ENCODE measurements around the gene IL31.

Gene IL31

GRCh38 chr12:122125452-122126341, 48.3 kb downstream of the IL31 start:
- no peak overlapping the region for H2BK120ac ChIP-seq (ENCODE audit: low read depth, low read length)
- H3K4me3 ChIP-seq (ENCODE audit: low read length), result no peak overlapping the region
- no peak overlapping the region for H2AK5ac ChIP-seq (ENCODE audit: low read length)
- H3K36me3 ChIP-seq (ENCODE audit: control insufficient read depth, insufficient read depth, low read length), result peaks cover 1% of the 10 kb centered on the region
- DNase-seq, result no peak
- no peaks in the 10 kb centered on the region for H3K4me1 ChIP-seq (ENCODE audit: control insufficient read depth, low read depth, low read length)
- H3K4ac ChIP-seq (ENCODE audit: low read depth, low read length), result no peak overlapping the region
- no peak overlapping the region for H2BK15ac ChIP-seq (replicated peaks; ENCODE audit: low read depth)
- H3K4me2 ChIP-seq (ENCODE audit: low read length), result no peak overlapping the region
- H3K27ac ChIP-seq (ENCODE audit: low read depth, low read length), result no peak overlapping the region
- H3K27me3 ChIP-seq (ENCODE audit: insufficient read depth, low read length, poor library complexity), result no peaks in the 10 kb centered on the region
- WGBS (ENCODE audit: extremely low coverage, insufficient coverage, low lambda C conversion rate), result no CpG with 5 or more reads among the region's 13 CpGs
- no peak overlapping the region for H2BK5ac ChIP-seq (ENCODE audit: low read length)
- H3K18ac ChIP-seq (ENCODE audit: low read length), result no peak overlapping the region
- H4K5ac ChIP-seq (ENCODE audit: low read length), result no peak overlapping the region
- H3K56ac ChIP-seq (ENCODE audit: low read length), result no peak overlapping the region
- H3K79me1 ChIP-seq (ENCODE audit: low read length), result peaks cover 14% of the 10 kb centered on the region
- no peak overlapping the region for H4K8ac ChIP-seq (ENCODE audit: low read depth, low read length)
- no peak overlapping the region for H3K23ac ChIP-seq (ENCODE audit: low read length)
- no peak overlapping the region for H3K9ac ChIP-seq (ENCODE audit: low read length)
- peaks cover 5% of the 10 kb centered on the region for H3K79me2 ChIP-seq (ENCODE audit: control insufficient read depth, insufficient read depth, low read length)

GRCh38 chr12:122124370-122124769, 49.7 kb downstream of the IL31 start:
- Histone ChIP-seq H3K36me3 (ENCODE audit: control insufficient read depth, insufficient read depth, low read length) (no peaks in the 10 kb centered on the region), H3K4me3 (ENCODE audit: low read length) (no peak overlapping the region), H2BK15ac (replicated peaks; ENCODE audit: low read depth) (no peak overlapping the region), H3K4me2 (ENCODE audit: low read length) (no peak overlapping the region), H4K5ac (ENCODE audit: low read length) (no peak overlapping the region), H3K27ac (ENCODE audit: low read depth, low read length) (no peak overlapping the region), H4K8ac (ENCODE audit: low read depth, low read length) (no peak overlapping the region), H3K56ac (ENCODE audit: low read length) (no peak overlapping the region), H3K4ac (ENCODE audit: low read depth, low read length) (no peak overlapping the region), H2BK120ac (ENCODE audit: low read depth, low read length) (no peak overlapping the region), H3K27me3 (ENCODE audit: insufficient read depth, low read length, poor library complexity) (no peaks in the 10 kb centered on the region), H3K9ac (ENCODE audit: low read length) (no peak overlapping the region), H3K79me2 (ENCODE audit: control insufficient read depth, insufficient read depth, low read length) (peaks cover 5% of the 10 kb centered on the region), H2AK5ac (ENCODE audit: low read length) (no peak overlapping the region), H3K4me1 (ENCODE audit: control insufficient read depth, low read depth, low read length) (no peaks in the 10 kb centered on the region), H3K23ac (ENCODE audit: low read length) (no peak overlapping the region), H3K79me1 (ENCODE audit: low read length) (peaks cover 16% of the 10 kb centered on the region), H2BK5ac (ENCODE audit: low read length) (no peak overlapping the region), H3K18ac (ENCODE audit: low read length) (no peak overlapping the region)
- WGBS (ENCODE audit: extremely low coverage, insufficient coverage, low lambda C conversion rate), result no CpG with 5 or more reads among the region's 14 CpGs
- no peak for DNase-seq

- no peak overlapping the region for H2BK15ac ChIP-seq (replicated peaks; ENCODE audit: low read depth)
- no peaks in the 10 kb centered on the region for H3K36me3 ChIP-seq (ENCODE audit: control insufficient read depth, insufficient read depth, low read length)
- no CpG with 5 or more reads among the region's 9 CpGs for WGBS (ENCODE audit: extremely low coverage, insufficient coverage, low lambda C conversion rate)
- peak overlapping the region; percentile 47 for H3K9ac ChIP-seq (ENCODE audit: low read length)
- no peak overlapping the region for H3K23ac ChIP-seq (ENCODE audit: low read length)
- no peak overlapping the region for H2BK120ac ChIP-seq (ENCODE audit: low read depth, low read length)
- H3K4me3 ChIP-seq (ENCODE audit: low read length), result no peak overlapping the region
- no peaks in the 10 kb centered on the region for H3K4me1 ChIP-seq (ENCODE audit: control insufficient read depth, low read depth, low read length)
- H4K8ac ChIP-seq (ENCODE audit: low read depth, low read length), result no peak overlapping the region
- DNase-seq, result no peak
- peak overlapping the region; percentile 56 for H3K56ac ChIP-seq (ENCODE audit: low read length)
- no peak overlapping the region for H4K5ac ChIP-seq (ENCODE audit: low read length)
- H3K18ac ChIP-seq (ENCODE audit: low read length), result no peak overlapping the region
- H3K79me1 ChIP-seq (ENCODE audit: low read length), result peaks cover 16% of the 10 kb centered on the region
- no peak overlapping the region for H2BK5ac ChIP-seq (ENCODE audit: low read length)
- no peak overlapping the region for H3K4me2 ChIP-seq (ENCODE audit: low read length)
- no peaks in the 10 kb centered on the region for H3K27me3 ChIP-seq (ENCODE audit: insufficient read depth, low read length, poor library complexity)
- H3K4ac ChIP-seq (ENCODE audit: low read depth, low read length), result no peak overlapping the region
- peaks cover 5% of the 10 kb centered on the region for H3K79me2 ChIP-seq (ENCODE audit: control insufficient read depth, insufficient read depth, low read length)
- no peak overlapping the region for H3K27ac ChIP-seq (ENCODE audit: low read depth, low read length)
- H2AK5ac ChIP-seq (ENCODE audit: low read length), result no peak overlapping the region
Measured at GRCh38 chr12:122123761-122124145, 50.3 kb downstream of the IL31 start.

- no peak overlapping the region for H3K18ac ChIP-seq (ENCODE audit: low read length)
- no peak overlapping the region for H3K4ac ChIP-seq (ENCODE audit: low read depth, low read length)
- peak; percentile 84 for DNase-seq
- H3K56ac ChIP-seq (ENCODE audit: low read length), result peak overlapping the region; percentile 58
- no peak overlapping the region for H2BK15ac ChIP-seq (replicated peaks; ENCODE audit: low read depth)
- H4K8ac ChIP-seq (ENCODE audit: low read depth, low read length), result no peak overlapping the region
- H3K36me3 ChIP-seq (ENCODE audit: control insufficient read depth, insufficient read depth, low read length), result no peaks in the 10 kb centered on the region
- H3K4me3 ChIP-seq (ENCODE audit: low read length), result no peak overlapping the region
- H3K23ac ChIP-seq (ENCODE audit: low read length), result no peak overlapping the region
- no peaks in the 10 kb centered on the region for H3K4me1 ChIP-seq (ENCODE audit: control insufficient read depth, low read depth, low read length)
- no peak overlapping the region for H2BK5ac ChIP-seq (ENCODE audit: low read length)
- no peak overlapping the region for H3K4me2 ChIP-seq (ENCODE audit: low read length)
- no CpG with 5 or more reads among the region's 22 CpGs for WGBS (ENCODE audit: extremely low coverage, insufficient coverage, low lambda C conversion rate)
- no peaks in the 10 kb centered on the region for H3K27me3 ChIP-seq (ENCODE audit: insufficient read depth, low read length, poor library complexity)
- no peak overlapping the region for H3K27ac ChIP-seq (ENCODE audit: low read depth, low read length)
- no peak overlapping the region for H4K5ac ChIP-seq (ENCODE audit: low read length)
- H3K79me2 ChIP-seq (ENCODE audit: control insufficient read depth, insufficient read depth, low read length), result peaks cover 5% of the 10 kb centered on the region
- H2BK120ac ChIP-seq (ENCODE audit: low read depth, low read length), result no peak overlapping the region
- H3K9ac ChIP-seq (ENCODE audit: low read length), result peak overlapping the region; percentile 47
- no peak overlapping the region for H2AK5ac ChIP-seq (ENCODE audit: low read length)
- H3K79me1 ChIP-seq (ENCODE audit: low read length), result peaks cover 16% of the 10 kb centered on the region
Measured at GRCh38 chr12:122123051-122123760, 50.8 kb downstream of the IL31 start.

Small RNAs within 50 kb of the gene (small RNA-seq; reads per million reads assigned to genes)
- 2.3 reads per million, percentile 28 among the genes with 10 or more reads in this experiment for gene DIABLO (ENCODE audit: insufficient read depth)

Measured in mesendoderm (in vitro differentiated cells).